PC-9 (cell line): ENCODE measurements around the gene TMEM214. TPM values are rescaled to one million over a fixed set of nuclear protein-coding genes. Genes with fewer than 3 reads are reported as not detected.

ENCODE experiments used
- BruUV-seq: library from RNA; stranded (reverse); fragments of 400-500 nt; replicated peaks from 2 replicates; lab custom pipeline; 2021; lab: Mats Ljungman, UMichigan
- CTCF ChIA-PET: fragments of 300-600 bp; sonication (Branson Sonifier 250); formaldehyde crosslinking; loops from one replicate; lab custom pipeline; 2022; ENCODE audit warnings: antibody characterized with exemption; lab: Charles Lee
- POLR2A ChIA-PET: fragments of 300-600 bp; sonication (Branson Sonifier 250); formaldehyde crosslinking; loops from one replicate; lab custom pipeline; 2022; ENCODE audit warnings: antibody characterized with exemption; ENCODE audit not compliant: unreplicated experiment; lab: Charles Lee
- DNase-seq, 2 experiments: peaks; one replicate each; pipeline versions ENCODE4 v3.0.0 to v3.0.0-alpha.2; 2015 to 2022; ENCODE audit warnings: mixed read lengths in 1 of 2
- H2AFZ ChIP-seq: fragments of 200-600 bp; sonication (generic); 2 replicates; pipeline ENCODE4 v1.8.1; 2017; ENCODE audit warnings: antibody characterized with exemption
- H3F3A ChIP-seq: fragments of 200-600 bp; sonication (generic); 2 replicates; pipeline ENCODE4 v1.8.1; 2017; ENCODE audit warnings: antibody characterized with exemption, mild to moderate bottlenecking, low read depth; ENCODE audit not compliant: insufficient read depth
- H3K27ac ChIP-seq: fragments of 200-600 bp; sonication (generic); 2 replicates; pipeline ENCODE4 v1.6.1; 2016; ENCODE audit warnings: mixed run types
- H3K27me3 ChIP-seq: fragments of 200-600 bp; sonication (generic); 2 replicates; pipeline ENCODE4 v1.6.1; 2016; ENCODE audit warnings: low read depth, mixed run types; ENCODE audit not compliant: insufficient read depth
- H3K36me3 ChIP-seq: fragments of 200-600 bp; sonication (generic); 2 replicates; pipeline ENCODE4 v1.6.1; 2016; ENCODE audit warnings: low read depth, mixed run types
- H3K4me1 ChIP-seq: fragments of 200-600 bp; sonication (generic); replicated peaks from 2 replicates; pipeline ENCODE4 v1.6.1; 2016; ENCODE audit warnings: mixed run types; ENCODE audit not compliant: insufficient read depth
- H3K4me2 ChIP-seq: fragments of 200-600 bp; sonication (generic); 2 replicates; pipeline ENCODE4 v1.6.1; 2017; ENCODE audit warnings: mixed run types
- H3K4me3 ChIP-seq: fragments of 200-600 bp; sonication (generic); 2 replicates; pipeline ENCODE4 v1.6.1; 2016; ENCODE audit warnings: mixed run types
- H3K79me2 ChIP-seq: fragments of 200-600 bp; sonication (generic); 2 replicates; pipeline ENCODE4 v1.6.1; 2017; ENCODE audit warnings: low read depth, mixed run types
- H3K9me2 ChIP-seq: fragments of 200-600 bp; sonication (generic); 2 replicates; pipeline ENCODE4 v1.8.1; 2017; ENCODE audit warnings: mild to moderate bottlenecking; ENCODE audit not compliant: insufficient read depth
- H3K9me3 ChIP-seq: fragments of 200-600 bp; sonication (generic); 2 replicates; pipeline ENCODE4 v1.8.1; 2016; ENCODE audit warnings: low read depth; ENCODE audit not compliant: insufficient read depth
- H4K20me1 ChIP-seq: fragments of 200-600 bp; sonication (generic); 2 replicates; pipeline ENCODE4 v1.8.1; 2017; ENCODE audit not compliant: insufficient read depth
- CTCF ChIP-seq: fragments of 200-600 bp; sonication (generic); conservative IDR thresholded peaks from 2 replicates; pipeline ENCODE4 v1.6.1; 2017; ENCODE audit warnings: mixed run types, antibody characterized with exemption, mild to moderate bottlenecking, moderate library complexity
- EZH2 ChIP-seq: fragments of 200-600 bp; sonication (generic); IDR thresholded peaks from 2 replicates; pipeline ENCODE4 v1.8.0; 2017; ENCODE audit warnings: antibody characterized with exemption, low read depth
- intact Hi-C: fragments of 100-400 bp; cut with micrococcal nuclease; formaldehyde crosslinking; loops from one replicate; pipeline ENCODE4 v1.10.0; 2022; ENCODE audit not compliant: unreplicated experiment
- total RNA-seq: library from RNA; stranded (reverse); gene quantifications from 2 replicates; pipeline ENCODE4 v1.2.3, GENCODE V29; 2021

TMEM214 gene
- total RNA-seq, 1 experiment from 2014 or later = 65.6 TPM

GRCh38 chr2:27039871-27040270 lies 7.1 kb downstream of the TMEM214 start:
- BruUV-seq = no TSS peak
- TF ChIP-seq CTCF (no peak), EZH2 (no peak)
- POLR2A ChIA-PET = no interaction called here
- Histone ChIP-seq H3K27ac (no peak overlapping the region), H3K4me2 (no peak overlapping the region), H3K27me3 (no peaks in the 10 kb centered on the region), H3K4me1 (no peaks in the 10 kb centered on the region), H3K79me2 (peaks cover 6% of the 10 kb centered on the region), H3K9me2 (no peaks in the 10 kb centered on the region), H4K20me1 (no peaks in the 10 kb centered on the region; the same call in 1 of the 2 replicates), H3K4me3 (no peak overlapping the region), H3K36me3 (peaks cover 26% of the 10 kb centered on the region), H3F3A (peaks cover 4% of the 10 kb centered on the region), H3K9me3 (no peaks in the 10 kb centered on the region), H2AFZ (no peak overlapping the region)
- intact Hi-C loops = no loop called here
- no peak for DNase-seq
- CTCF ChIA-PET = no interaction called here

- Histone ChIP-seq H3K9me2 (no peaks in the 10 kb centered on the region), H4K20me1 (no peaks in the 10 kb centered on the region; the same call in 1 of the 2 replicates), H3K9me3 (no peaks in the 10 kb centered on the region), H3K27ac (no peak overlapping the region), H3F3A (peaks cover 4% of the 10 kb centered on the region), H3K4me3 (no peak overlapping the region), H3K4me1 (no peaks in the 10 kb centered on the region), H3K79me2 (peaks cover 2% of the 10 kb centered on the region; the same call in 1 of the 2 replicates), H3K27me3 (no peaks in the 10 kb centered on the region), H2AFZ (no peak overlapping the region), H3K36me3 (peaks cover 22% of the 10 kb centered on the region), H3K4me2 (no peak overlapping the region)
- no TSS peak for BruUV-seq
- ChIA-PET CTCF (no interaction called here), POLR2A (no interaction called here)
- DNase-seq = no peak
- TF ChIP-seq CTCF = no peak
- TF ChIP-seq EZH2 = no peak
- intact Hi-C loops = no loop called here
Measured at GRCh38 chr2:27040282-27040681, 7.5 kb downstream of the TMEM214 start.

- Histone ChIP-seq H4K20me1 (no peaks in the 10 kb centered on the region; the same call in 1 of the 2 replicates), H3K4me1 (no peaks in the 10 kb centered on the region)
Measured at GRCh38 chr2:27041752-27042151, 9.0 kb downstream of the TMEM214 start.

GRCh38 chr2:27042159-27042661 lies 9.4 kb downstream of the TMEM214 start:
- CTCF ChIA-PET = no interaction called here
- no TSS peak for BruUV-seq
- H3K79me2 ChIP-seq = no peaks in the 10 kb centered on the region
- no peaks in the 10 kb centered on the region for H3K27me3 ChIP-seq
- H4K20me1 ChIP-seq = no peaks in the 10 kb centered on the region; the same call in 1 of the 2 replicates
- H3F3A ChIP-seq = peaks cover 4% of the 10 kb centered on the region
- no peak overlapping the region for H3K27ac ChIP-seq
- DNase-seq = no peak
- H3K4me3 ChIP-seq = no peak overlapping the region
- no peak for TF ChIP-seq CTCF
- H3K36me3 ChIP-seq = peaks cover 7% of the 10 kb centered on the region; the same call in 1 of the 2 replicates
- H3K9me3 ChIP-seq = no peaks in the 10 kb centered on the region
- POLR2A ChIA-PET = no interaction called here
- H3K9me2 ChIP-seq = no peaks in the 10 kb centered on the region
- intact Hi-C loops = no loop called here
- H3K4me2 ChIP-seq = no peak overlapping the region
- H3K4me1 ChIP-seq = no peaks in the 10 kb centered on the region
- no peak overlapping the region for H2AFZ ChIP-seq

More at GRCh38 chr2:27041752-27042151, 9.0 kb downstream of the TMEM214 start:
- TF ChIP-seq EZH2 = no peak
- Histone ChIP-seq H3K4me2 (no peak overlapping the region), H3K9me2 (no peaks in the 10 kb centered on the region), H3F3A (peaks cover 4% of the 10 kb centered on the region), H3K36me3 (peaks cover 11% of the 10 kb centered on the region; the same call in 1 of the 2 replicates), H3K79me2 (no peaks in the 10 kb centered on the region), H3K4me3 (no peak overlapping the region), H3K9me3 (no peaks in the 10 kb centered on the region), H3K27ac (no peak overlapping the region), H3K27me3 (no peaks in the 10 kb centered on the region), H2AFZ (no peak overlapping the region)
- no peak for DNase-seq
- intact Hi-C loops = no loop called here
- BruUV-seq = no TSS peak
- ChIA-PET CTCF (no interaction called here), POLR2A (no interaction called here)
